GM12878 (cell line): ENCODE measurements around the gene TFRC.

Experiments
- CTCF ChIP-seq, 3 experiments: IDR thresholded peaks in 2 of 3; conservative IDR thresholded peaks in 1 of 3; 2 replicates each; pipeline ENCODE4 v1.5.1; 2011; ENCODE audit warnings: low read depth in 3 of 3, low read length in 3 of 3, mild to moderate bottlenecking in 3 of 3, control low read depth in 2 of 3, moderate library complexity in 2 of 3, inconsistent platforms in 1 of 3, mixed read lengths in 1 of 3; ENCODE audit not compliant: control insufficient read depth in 2 of 3, insufficient read depth in 1 of 3; ENCODE audit errors: extremely low read depth in 1 of 3
- DPF2 ChIP-seq: fragments of 450-650 bp; IDR thresholded peaks from 2 replicates; pipeline ENCODE4 v1.6.1; 2017; ENCODE audit warnings: mild to moderate bottlenecking
- EP300 ChIP-seq, 2 experiments: fragments of 150-350 bp in 1 of 2; IDR thresholded peaks; 2 replicates each; pipeline ENCODE4 v1.6.1; 2011 to 2012; ENCODE audit warnings: low read depth in 2 of 2, low read length in 2 of 2, borderline replicate concordance in 1 of 2, improper control_type of control experiment in 1 of 2, inconsistent platforms in 1 of 2; ENCODE audit not compliant: control insufficient read depth in 1 of 2
- HDAC6 ChIP-seq: fragments of 200-600 bp; sonication (generic); IDR thresholded peaks from one replicate; pipeline ENCODE4 v1.8.0; 2017; ENCODE audit warnings: antibody characterized with exemption; ENCODE audit not compliant: unreplicated experiment
- NRF1 ChIP-seq: conservative IDR thresholded peaks from 2 replicates; pipeline ENCODE4 v1.6.1; 2011; ENCODE audit warnings: mild to moderate bottlenecking, low read depth, low read length, improper control_type of control experiment
- PBX3 ChIP-seq: IDR thresholded peaks from 2 replicates; pipeline ENCODE4 v1.6.1; 2011; ENCODE audit warnings: mild to moderate bottlenecking, low read depth, low read length, moderate library complexity; ENCODE audit not compliant: insufficient replicate concordance
- POLR2A ChIP-seq: IDR thresholded peaks from 2 replicates; pipeline ENCODE4 v1.6.1; 2011; ENCODE audit warnings: low read depth, mild to moderate bottlenecking, low read length
- RBBP5 ChIP-seq: fragments of 200-600 bp; sonication (generic); conservative IDR thresholded peaks from 2 replicates; pipeline ENCODE4 v1.6.1; 2016
- RELB ChIP-seq: fragments of 450-650 bp; IDR thresholded peaks from 2 replicates; pipeline ENCODE4 v1.6.1; 2017; ENCODE audit warnings: low read depth, mild to moderate bottlenecking, moderate library complexity
- REST ChIP-seq: IDR thresholded peaks from 2 replicates; pipeline ENCODE4 v1.6.1; 2012; ENCODE audit warnings: mild to moderate bottlenecking, low read depth, low read length
- SP1 ChIP-seq: IDR thresholded peaks from one replicate; pipeline ENCODE4 v1.6.1; 2011; ENCODE audit warnings: low read depth, low read length
- YY1 ChIP-seq: IDR thresholded peaks from 2 replicates; pipeline ENCODE4 v1.6.1; 2011; ENCODE audit warnings: low read depth, mild to moderate bottlenecking, low read length

- TF ChIP-seq PBX3, result no peak
- no peak for TF ChIP-seq CTCF (IDR thresholded peaks at IDR 0.05 in 2 of 3, conservative IDR thresholded peaks at IDR 0.05 in 1 of 3; ENCODE audit: control insufficient read depth in 2 of 3, extremely low read depth in 1 of 3, insufficient read depth in 1 of 3, low read depth in 3 of 3, low read length in 3 of 3)
- no peak for TF ChIP-seq NRF1
- TF ChIP-seq HDAC6, result no peak
- TF ChIP-seq RELB, result no peak
- TF ChIP-seq EP300 (IDR thresholded peaks at IDR 0.05; ENCODE audit: borderline replicate concordance in 1 of 2, control insufficient read depth in 1 of 2, low read depth in 2 of 2, low read length in 2 of 2), result no peak
- TF ChIP-seq POLR2A, result no peak
- no peak for TF ChIP-seq SP1
- TF ChIP-seq RBBP5, result no peak
- TF ChIP-seq REST, result no peak
- no peak for TF ChIP-seq DPF2
- TF ChIP-seq YY1, result no peak
These were observed 56.9 kb downstream of the TFRC start for GRCh38 chr3:196024968-196025367.
